OCI-LY1 (cell line): ENCODE results near the gene RFNG.

Experiments
- H2AFZ ChIP-seq: fragments of 200-600 bp; sonication (generic), shearing (Covaris generic); 2 replicates; pipeline ENCODE4 v1.6.0; 2014; ENCODE audit warnings: antibody characterized with exemption, mild to moderate bottlenecking, low read length
- H3F3A ChIP-seq: fragments of 200-600 bp; sonication (generic), shearing (Covaris generic); 2 replicates; pipeline ENCODE4 v1.6.0; 2014; ENCODE audit warnings: mild to moderate bottlenecking, antibody characterized with exemption, low read length, moderate library complexity; ENCODE audit not compliant: insufficient read depth
- H3K27ac ChIP-seq: fragments of 200-600 bp; sonication (generic); 2 replicates; pipeline ENCODE4 v1.5.1; 2014; ENCODE audit warnings: low read length, mixed run types, mild to moderate bottlenecking, low read depth; ENCODE audit not compliant: poor library complexity, severe bottlenecking
- H3K27me3 ChIP-seq: fragments of 200-600 bp; sonication (generic); 2 replicates; pipeline ENCODE4 v1.6.0; 2014; ENCODE audit warnings: antibody characterized with exemption, mild to moderate bottlenecking, low read length, moderate library complexity; ENCODE audit not compliant: insufficient read depth
- H3K36me3 ChIP-seq: fragments of 200-600 bp; sonication (generic); 2 replicates; pipeline ENCODE4 v1.6.1; 2014; ENCODE audit warnings: mild to moderate bottlenecking, antibody characterized with exemption, low read length, moderate library complexity, mixed read lengths; ENCODE audit not compliant: insufficient read depth
- H3K4me1 ChIP-seq: fragments of 200-600 bp; sonication (generic); 2 replicates; pipeline ENCODE4 v1.5.1; 2014; ENCODE audit warnings: mild to moderate bottlenecking, low read length, moderate library complexity; ENCODE audit not compliant: insufficient read depth, severe bottlenecking
- H3K4me2 ChIP-seq: fragments of 200-600 bp; sonication (generic), shearing (Covaris generic); 2 replicates; pipeline ENCODE4 v1.6.1; 2014; ENCODE audit warnings: low read length
- H3K4me3 ChIP-seq: fragments of 200-600 bp; sonication (generic); 2 replicates; pipeline ENCODE4 v1.5.1; 2014; ENCODE audit warnings: low read length, low read depth, mild to moderate bottlenecking, mixed read lengths; ENCODE audit not compliant: poor library complexity, severe bottlenecking
- H3K79me2 ChIP-seq: fragments of 200-600 bp; shearing (Covaris generic); 2 replicates; pipeline ENCODE4 v1.6.1; 2016; ENCODE audit warnings: mixed run types, low read length, mixed read lengths; ENCODE audit not compliant: insufficient read depth
- H3K9ac ChIP-seq: fragments of 200-600 bp; sonication (generic), shearing (Covaris generic); 2 replicates; pipeline ENCODE4 v1.6.1; 2014; ENCODE audit warnings: mild to moderate bottlenecking, low read length, mixed read lengths
- H3K9me2 ChIP-seq: fragments of 200-600 bp; sonication (generic), shearing (Covaris generic); 2 replicates; pipeline ENCODE4 v1.6.1; 2014; ENCODE audit warnings: low read depth, mild to moderate bottlenecking, low read length, mixed read lengths
- H3K9me3 ChIP-seq: fragments of 200-600 bp; shearing (Covaris generic); 2 replicates; pipeline ENCODE4 v1.6.1; 2014; ENCODE audit warnings: low read length, mixed read lengths
- H4K20me1 ChIP-seq: fragments of 200-600 bp; sonication (generic), shearing (Covaris generic); 2 replicates; pipeline ENCODE4 v1.6.0; 2016; ENCODE audit warnings: mild to moderate bottlenecking, low read length; ENCODE audit not compliant: insufficient read depth
- EZH2 ChIP-seq: fragments of 200-600 bp; sonication (generic), shearing (Covaris generic); IDR thresholded peaks from 2 replicates; pipeline ENCODE4 v1.8.0; 2017; ENCODE audit warnings: borderline replicate concordance, mixed run types, mild to moderate bottlenecking, antibody characterized with exemption, low read length, moderate library complexity, mixed read lengths
- TF ChIP-seq, protein P1 (sequence below): fragments of 200-600 bp; sonication (generic), shearing (Covaris generic); IDR thresholded peaks from 2 replicates; pipeline ENCODE4 v1.5.1; 2017; ENCODE audit warnings: mild to moderate bottlenecking, antibody characterized with exemption, low read length, moderate library complexity, mixed read lengths

Gene RFNG

DNA sequence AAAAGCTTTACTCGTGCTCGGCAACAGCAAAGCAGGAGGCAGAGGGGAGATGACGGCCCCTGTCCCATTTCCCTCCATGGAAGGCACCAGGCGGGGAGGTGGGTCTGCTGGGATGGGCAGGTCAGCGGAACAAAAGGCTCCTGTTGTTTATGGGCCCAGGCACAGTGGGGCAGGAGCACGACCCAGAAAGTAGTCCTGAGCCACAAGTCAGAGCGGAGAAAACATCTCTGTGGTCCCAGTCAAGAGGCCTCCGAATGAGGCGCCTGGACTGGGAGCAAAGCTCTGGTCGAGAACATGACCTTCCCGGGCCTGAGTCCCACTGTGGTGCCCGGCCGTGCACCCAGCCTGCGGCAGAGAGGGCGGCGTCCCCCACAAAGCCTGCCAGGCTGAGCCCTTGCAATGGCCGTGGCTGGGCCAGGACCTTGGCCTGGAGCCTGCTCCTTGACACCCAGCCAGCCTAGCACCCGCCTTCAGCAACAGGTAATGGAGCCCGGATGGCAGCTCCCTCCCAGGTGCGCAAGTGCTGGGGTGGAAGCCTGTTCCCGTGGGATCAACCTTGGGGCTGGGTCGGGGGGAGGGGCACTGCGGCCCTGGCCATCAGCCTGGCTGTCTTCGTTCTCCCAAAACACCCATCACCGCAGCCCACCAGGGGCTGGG lies 3.6 kb downstream of the RFNG start:
- H3K36me3 ChIP-seq, result no peaks in the 10 kb centered on the region; the same call in none of the 2 replicates
- no peaks in the 10 kb centered on the region for H3K27me3 ChIP-seq
- no peak overlapping the region for H3K4me3 ChIP-seq

DNA sequence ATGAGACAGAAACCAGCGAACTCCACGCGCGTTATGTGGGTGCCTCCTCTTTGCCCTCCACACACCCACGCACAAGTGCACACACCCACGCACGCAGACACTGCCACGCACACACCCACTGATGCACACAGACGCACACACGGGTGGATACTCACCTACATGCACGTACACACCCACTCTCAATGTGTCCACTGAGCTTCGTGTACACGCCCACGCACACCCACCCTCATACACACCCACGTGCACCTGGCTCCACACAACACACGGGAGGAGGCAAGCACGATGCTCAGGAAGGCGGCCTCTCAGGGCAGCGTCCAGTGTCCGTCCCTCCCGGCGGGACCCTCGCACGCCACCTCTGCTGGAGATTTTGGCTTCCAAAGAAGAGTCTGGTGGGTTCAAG lies 4.2 kb downstream of the RFNG start:
- Histone ChIP-seq H3K36me3 (no peaks in the 10 kb centered on the region; the same call in none of the 2 replicates), H3K9me3 (no peaks in the 10 kb centered on the region), H3K4me1 (peaks cover 13% of the 10 kb centered on the region), H3F3A (no peaks in the 10 kb centered on the region), H3K4me2 (no peak overlapping the region), H3K9me2 (no peaks in the 10 kb centered on the region), H3K4me3 (no peak overlapping the region), H3K27me3 (no peaks in the 10 kb centered on the region), H4K20me1 (no peaks in the 10 kb centered on the region), H3K27ac (no peak overlapping the region), H3K9ac (no peak overlapping the region), H3K79me2 (0 out of 2 replicates have a peak, but pooled peaks cover 3% of the 10 kb centered on the region), H2AFZ (no peak overlapping the region)
- TF ChIP-seq EZH2, result no peak

More for the DNA sequence above, 3.6 kb downstream of the RFNG start:
- Histone ChIP-seq H3K27ac (no peak overlapping the region), H3K4me2 (no peak overlapping the region), H3K79me2 (0 out of 2 replicates have a peak, but pooled peaks cover 4% of the 10 kb centered on the region), H3K4me1 (peaks cover 20% of the 10 kb centered on the region), H3K9me2 (no peaks in the 10 kb centered on the region), H3F3A (no peaks in the 10 kb centered on the region), H2AFZ (no peak overlapping the region), H3K9me3 (no peaks in the 10 kb centered on the region), H4K20me1 (no peaks in the 10 kb centered on the region), H3K9ac (no peak overlapping the region)
- TF ChIP-seq EZH2, result no peak
- TF ChIP-seq, protein P1, sequence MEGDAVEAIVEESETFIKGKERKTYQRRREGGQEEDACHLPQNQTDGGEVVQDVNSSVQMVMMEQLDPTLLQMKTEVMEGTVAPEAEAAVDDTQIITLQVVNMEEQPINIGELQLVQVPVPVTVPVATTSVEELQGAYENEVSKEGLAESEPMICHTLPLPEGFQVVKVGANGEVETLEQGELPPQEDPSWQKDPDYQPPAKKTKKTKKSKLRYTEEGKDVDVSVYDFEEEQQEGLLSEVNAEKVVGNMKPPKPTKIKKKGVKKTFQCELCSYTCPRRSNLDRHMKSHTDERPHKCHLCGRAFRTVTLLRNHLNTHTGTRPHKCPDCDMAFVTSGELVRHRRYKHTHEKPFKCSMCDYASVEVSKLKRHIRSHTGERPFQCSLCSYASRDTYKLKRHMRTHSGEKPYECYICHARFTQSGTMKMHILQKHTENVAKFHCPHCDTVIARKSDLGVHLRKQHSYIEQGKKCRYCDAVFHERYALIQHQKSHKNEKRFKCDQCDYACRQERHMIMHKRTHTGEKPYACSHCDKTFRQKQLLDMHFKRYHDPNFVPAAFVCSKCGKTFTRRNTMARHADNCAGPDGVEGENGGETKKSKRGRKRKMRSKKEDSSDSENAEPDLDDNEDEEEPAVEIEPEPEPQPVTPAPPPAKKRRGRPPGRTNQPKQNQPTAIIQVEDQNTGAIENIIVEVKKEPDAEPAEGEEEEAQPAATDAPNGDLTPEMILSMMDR, result no peak

GRCh38 chr17:82046903-82047302 lies 4.7 kb downstream of the RFNG start:
- Histone ChIP-seq H3K79me2 (no peaks in the 10 kb centered on the region), H2AFZ (no peak overlapping the region), H3K4me1 (peaks cover 11% of the 10 kb centered on the region), H3F3A (no peaks in the 10 kb centered on the region), H3K9me3 (no peaks in the 10 kb centered on the region), H3K27me3 (no peaks in the 10 kb centered on the region), H3K4me2 (no peak overlapping the region), H3K27ac (no peak overlapping the region), H3K9me2 (no peaks in the 10 kb centered on the region), H3K4me3 (no peak overlapping the region), H3K36me3 (no peaks in the 10 kb centered on the region; the same call in none of the 2 replicates), H3K9ac (no peak overlapping the region), H4K20me1 (no peaks in the 10 kb centered on the region)
- no peak for TF ChIP-seq EZH2
- TF ChIP-seq, protein P1, result no peak
